Measurements from ENCODE around the gene PRDM1.

GRCh38 chr6:106045077-106045476, 41.1 kb upstream of the PRDM1 start:
- TF ChIP-seq SUZ12 (IDR thresholded peaks at IDR 0.05), result no peak
- TF ChIP-seq ARNT (IDR thresholded peaks at IDR 0.05), result no peak
- TF ChIP-seq LEF1 (IDR thresholded peaks at IDR 0.05; ENCODE audit: borderline replicate concordance), result no peak
- no peak for TF ChIP-seq FOXM1 (IDR thresholded peaks at IDR 0.05; ENCODE audit: borderline replicate concordance)
- TF ChIP-seq ZNF384 (IDR thresholded peaks at IDR 0.05), result no peak

Data from HEK293T (cell line).